Mesothelial cell of epicardium (in vitro differentiated cells): ENCODE results near the gene THSD4. TPM values are rescaled to one million over a fixed set of nuclear protein-coding genes. Genes with fewer than 3 reads are reported as not detected.

Source experiments
- DNase-seq, 2 experiments: peaks; one replicate each; pipeline ENCODE4 v3.0.0; 2021; ENCODE audit warnings: low spot score in 2 of 2; ENCODE audit not compliant: unreplicated experiment in 2 of 2
- H3K27ac Mint-ChIP-seq: 2 replicates; pipeline ENCODE4 v1.8.0; 2021; ENCODE audit warnings: mixed read lengths
- H3K27me3 Mint-ChIP-seq: 2 replicates; pipeline ENCODE4 v1.8.0; 2021; ENCODE audit warnings: low read depth, mixed read lengths
- H3K36me3 Mint-ChIP-seq: 2 replicates; pipeline ENCODE4 v1.8.0; 2021; ENCODE audit warnings: mixed read lengths
- H3K4me1 Mint-ChIP-seq: 2 replicates; pipeline ENCODE4 v1.8.0; 2021; ENCODE audit warnings: mixed read lengths
- H3K4me3 Mint-ChIP-seq: 2 replicates; pipeline ENCODE4 v1.8.0; 2021; ENCODE audit warnings: mild to moderate bottlenecking, moderate library complexity, mixed read lengths
- H3K9me3 Mint-ChIP-seq: 2 replicates; pipeline ENCODE4 v1.8.0; 2021; ENCODE audit warnings: mixed read lengths
- CTCF ChIP-seq: fragments of 200-600 bp; sonication (generic); IDR thresholded peaks from one replicate; pipeline ENCODE4 v1.5.0; 2021; ENCODE audit warnings: antibody characterized with exemption; ENCODE audit not compliant: unreplicated experiment
- total RNA-seq: library from RNA; stranded (reverse); gene quantifications from 3 replicates; pipeline ENCODE4 v1.2.1, GENCODE V29; 2021

THSD4 gene
- total RNA-seq, 1 donor from 2014 or later, result 93.9 TPM

- H3K27me3 Mint-ChIP-seq, result no peaks in the 10 kb centered on the region
- no peaks in the 10 kb centered on the region for H3K36me3 Mint-ChIP-seq
- DNase-seq, result no peak
- TF ChIP-seq CTCF, result no peak
- H3K27ac Mint-ChIP-seq, result no peak overlapping the region
- H3K9me3 Mint-ChIP-seq, result peaks cover 5% of the 10 kb centered on the region
- no peak overlapping the region for H3K4me3 Mint-ChIP-seq
- peaks cover 11% of the 10 kb centered on the region for H3K4me1 Mint-ChIP-seq
Measured at GRCh38 chr15:71097890-71098289, 17.4 kb upstream of the THSD4 start.

DNA sequence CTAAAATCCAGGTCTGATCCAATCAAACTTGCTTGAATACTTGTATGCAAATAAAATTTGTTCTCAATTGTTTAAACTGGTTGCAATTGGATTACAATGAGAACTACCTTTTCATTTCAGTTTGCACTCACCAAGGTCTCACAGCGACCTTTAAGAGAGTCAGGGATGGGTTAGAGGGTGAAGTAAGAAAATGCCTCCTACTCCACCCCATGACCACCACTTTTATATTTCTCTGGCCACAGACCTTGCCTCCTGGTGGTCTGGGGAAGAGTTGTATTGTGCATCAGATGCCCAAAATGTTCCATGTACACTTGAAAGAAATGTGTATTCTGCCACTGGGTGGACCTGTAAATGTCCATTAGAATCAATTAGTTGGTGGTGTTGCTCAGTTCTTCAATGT is 16.4 kb upstream of the THSD4 start:
- H3K9me3 Mint-ChIP-seq, result peaks cover 6% of the 10 kb centered on the region
- no peak for DNase-seq
- H3K4me1 Mint-ChIP-seq, result peaks cover 6% of the 10 kb centered on the region
- no peak overlapping the region for H3K27ac Mint-ChIP-seq
- H3K4me3 Mint-ChIP-seq, result no peak overlapping the region
- H3K36me3 Mint-ChIP-seq, result no peaks in the 10 kb centered on the region
- no peak for TF ChIP-seq CTCF
- no peaks in the 10 kb centered on the region for H3K27me3 Mint-ChIP-seq

GRCh38 chr15:71103102-71103676 is 12.1 kb upstream of the THSD4 start:
- H3K4me3 Mint-ChIP-seq, result no peak overlapping the region
- no peak for TF ChIP-seq CTCF
- H3K36me3 Mint-ChIP-seq, result no peaks in the 10 kb centered on the region
- no peak overlapping the region for H3K27ac Mint-ChIP-seq
- peaks cover 7% of the 10 kb centered on the region for H3K4me1 Mint-ChIP-seq
- DNase-seq, result peak in 1 of 2 experiments; percentile 28
- no peaks in the 10 kb centered on the region for H3K27me3 Mint-ChIP-seq
- H3K9me3 Mint-ChIP-seq, result peaks cover 6% of the 10 kb centered on the region

- Mint-ChIP-seq H3K36me3 (no peaks in the 10 kb centered on the region), H3K27me3 (no peaks in the 10 kb centered on the region), H3K4me3 (no peak overlapping the region), H3K4me1 (peaks cover 13% of the 10 kb centered on the region), H3K27ac (no peak overlapping the region), H3K9me3 (peaks cover 6% of the 10 kb centered on the region)
- no peak for DNase-seq
- no peak for TF ChIP-seq CTCF
Measured at GRCh38 chr15:71104636-71105035, 10.6 kb upstream of the THSD4 start.

DNA sequence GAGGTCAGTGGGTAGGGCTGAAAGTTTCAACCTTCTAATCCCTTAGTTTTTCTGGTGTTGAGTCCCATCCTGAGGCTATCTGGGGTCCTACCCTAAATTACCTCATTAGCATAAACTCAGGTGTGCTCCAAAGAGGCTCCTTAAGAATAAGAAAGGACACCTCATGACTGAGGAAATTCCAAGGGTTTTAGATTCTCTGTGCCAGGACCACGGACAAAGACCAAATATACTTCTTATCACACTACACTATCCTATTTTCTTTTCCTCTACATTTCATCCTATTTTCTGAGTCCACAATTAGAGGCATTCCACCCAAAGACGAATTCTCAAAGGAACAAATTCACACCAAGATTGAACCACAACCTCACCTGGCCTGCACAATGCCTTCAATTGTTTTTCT is 9.8 kb upstream of the THSD4 start:
- peaks cover 21% of the 10 kb centered on the region for H3K4me1 Mint-ChIP-seq
- no peak overlapping the region for H3K4me3 Mint-ChIP-seq
- H3K27ac Mint-ChIP-seq, result no peak overlapping the region
- H3K27me3 Mint-ChIP-seq, result no peaks in the 10 kb centered on the region
- DNase-seq, result no peak
- TF ChIP-seq CTCF, result no peak
- no peaks in the 10 kb centered on the region for H3K36me3 Mint-ChIP-seq
- H3K9me3 Mint-ChIP-seq, result peaks cover 6% of the 10 kb centered on the region
